ENCODE results near the gene RGL1.

The RGL1 gene

DNA sequence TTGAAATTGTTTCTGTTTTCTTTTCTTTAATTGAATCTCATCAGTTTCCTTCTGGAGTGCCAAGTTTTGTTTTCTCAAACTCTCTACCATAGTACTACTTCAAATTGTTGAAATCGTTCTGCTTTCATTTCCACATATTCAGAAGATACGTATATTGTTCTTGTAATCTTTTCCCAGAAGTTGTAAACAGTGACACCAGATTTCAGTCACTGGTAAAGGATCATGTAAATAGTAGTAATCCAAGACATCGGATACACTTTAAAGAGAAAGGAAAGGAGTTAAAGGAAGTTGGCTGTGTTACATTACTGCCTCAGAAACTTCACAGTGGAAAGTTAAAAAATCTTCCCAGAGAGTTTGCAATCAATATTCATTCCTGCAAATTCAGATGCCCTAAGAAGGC, 67.5 kb downstream of the RGL1 start:
- no peaks in the 10 kb centered on the region for H3K9me3 ChIP-seq (ENCODE audit: control insufficient read depth, insufficient read depth, low read length)
- H3K4me3 ChIP-seq (ENCODE audit: low read length) = no peak overlapping the region
- no peaks in the 10 kb centered on the region for H3K36me3 ChIP-seq (ENCODE audit: control insufficient read depth, low read length)
- H3K27ac ChIP-seq (ENCODE audit: low read depth, low read length) = no peak overlapping the region
- TF ChIP-seq, protein P1, sequence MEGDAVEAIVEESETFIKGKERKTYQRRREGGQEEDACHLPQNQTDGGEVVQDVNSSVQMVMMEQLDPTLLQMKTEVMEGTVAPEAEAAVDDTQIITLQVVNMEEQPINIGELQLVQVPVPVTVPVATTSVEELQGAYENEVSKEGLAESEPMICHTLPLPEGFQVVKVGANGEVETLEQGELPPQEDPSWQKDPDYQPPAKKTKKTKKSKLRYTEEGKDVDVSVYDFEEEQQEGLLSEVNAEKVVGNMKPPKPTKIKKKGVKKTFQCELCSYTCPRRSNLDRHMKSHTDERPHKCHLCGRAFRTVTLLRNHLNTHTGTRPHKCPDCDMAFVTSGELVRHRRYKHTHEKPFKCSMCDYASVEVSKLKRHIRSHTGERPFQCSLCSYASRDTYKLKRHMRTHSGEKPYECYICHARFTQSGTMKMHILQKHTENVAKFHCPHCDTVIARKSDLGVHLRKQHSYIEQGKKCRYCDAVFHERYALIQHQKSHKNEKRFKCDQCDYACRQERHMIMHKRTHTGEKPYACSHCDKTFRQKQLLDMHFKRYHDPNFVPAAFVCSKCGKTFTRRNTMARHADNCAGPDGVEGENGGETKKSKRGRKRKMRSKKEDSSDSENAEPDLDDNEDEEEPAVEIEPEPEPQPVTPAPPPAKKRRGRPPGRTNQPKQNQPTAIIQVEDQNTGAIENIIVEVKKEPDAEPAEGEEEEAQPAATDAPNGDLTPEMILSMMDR (IDR thresholded peaks at IDR 0.05; ENCODE audit: low read depth, low read length, poor library complexity, severe bottlenecking) = no peak
- TF ChIP-seq EZH2phosphoT487 (IDR thresholded peaks at IDR 0.05; ENCODE audit: borderline replicate concordance, low read length) = no peak
- H3F3A ChIP-seq (ENCODE audit: control insufficient read depth, insufficient read depth) = no peaks in the 10 kb centered on the region
- no peak overlapping the region for H3K4me2 ChIP-seq (ENCODE audit: low read length)
- H3K4me1 ChIP-seq (ENCODE audit: control insufficient read depth, low read length) = no peaks in the 10 kb centered on the region
- no peaks in the 10 kb centered on the region for H3K27me3 ChIP-seq (ENCODE audit: control insufficient read depth, low read length)
- H3K79me2 ChIP-seq (ENCODE audit: control insufficient read depth, low read length) = no peaks in the 10 kb centered on the region
- H4K20me1 ChIP-seq (ENCODE audit: control insufficient read depth, insufficient read depth, low read depth, low read length) = no peaks in the 10 kb centered on the region
- H3K9me2 ChIP-seq (replicated peaks; ENCODE audit: control insufficient read depth, low read length) = no peaks in the 10 kb centered on the region

DNA sequence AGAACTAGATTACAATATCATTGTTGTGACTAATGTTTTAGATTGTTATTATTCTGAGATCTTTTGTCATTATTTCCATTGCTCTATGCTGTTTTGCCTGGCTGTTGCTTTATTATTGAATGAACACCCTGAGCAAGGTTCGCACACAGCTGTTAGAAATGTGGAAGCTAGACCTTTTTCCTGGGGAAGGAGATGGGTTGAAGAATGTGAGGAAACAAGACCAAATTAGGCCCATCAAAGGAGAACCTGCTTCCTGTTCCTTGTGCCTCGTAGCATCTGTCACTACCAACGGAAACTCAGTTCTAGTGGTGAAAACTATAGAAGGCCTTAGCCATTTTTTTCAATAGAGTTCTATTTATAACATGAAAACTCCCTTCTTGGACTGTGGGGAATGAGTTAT, 68.7 kb downstream of the RGL1 start:
- no peaks in the 10 kb centered on the region for H3F3A ChIP-seq (ENCODE audit: control insufficient read depth, insufficient read depth)
- no peaks in the 10 kb centered on the region for H3K79me2 ChIP-seq (ENCODE audit: control insufficient read depth, low read length)
- H3K4me1 ChIP-seq (ENCODE audit: control insufficient read depth, low read length) = no peaks in the 10 kb centered on the region
- no peaks in the 10 kb centered on the region for H4K20me1 ChIP-seq (ENCODE audit: control insufficient read depth, insufficient read depth, low read depth, low read length)
- TF ChIP-seq, protein P1 (IDR thresholded peaks at IDR 0.05; ENCODE audit: low read depth, low read length, poor library complexity, severe bottlenecking) = no peak
- TF ChIP-seq EZH2phosphoT487 (IDR thresholded peaks at IDR 0.05; ENCODE audit: borderline replicate concordance, low read length) = no peak
- H3K4me2 ChIP-seq (ENCODE audit: low read length) = no peak overlapping the region
- no peak overlapping the region for H3K27ac ChIP-seq (ENCODE audit: low read depth, low read length)
- no peak overlapping the region for H3K4me3 ChIP-seq (ENCODE audit: low read length)
- no peaks in the 10 kb centered on the region for H3K9me3 ChIP-seq (ENCODE audit: control insufficient read depth, insufficient read depth, low read length)
- no peaks in the 10 kb centered on the region for H3K27me3 ChIP-seq (ENCODE audit: control insufficient read depth, low read length)
- H3K36me3 ChIP-seq (ENCODE audit: control insufficient read depth, low read length) = no peaks in the 10 kb centered on the region
- no peaks in the 10 kb centered on the region for H3K9me2 ChIP-seq (replicated peaks; ENCODE audit: control insufficient read depth, low read length)

DNA sequence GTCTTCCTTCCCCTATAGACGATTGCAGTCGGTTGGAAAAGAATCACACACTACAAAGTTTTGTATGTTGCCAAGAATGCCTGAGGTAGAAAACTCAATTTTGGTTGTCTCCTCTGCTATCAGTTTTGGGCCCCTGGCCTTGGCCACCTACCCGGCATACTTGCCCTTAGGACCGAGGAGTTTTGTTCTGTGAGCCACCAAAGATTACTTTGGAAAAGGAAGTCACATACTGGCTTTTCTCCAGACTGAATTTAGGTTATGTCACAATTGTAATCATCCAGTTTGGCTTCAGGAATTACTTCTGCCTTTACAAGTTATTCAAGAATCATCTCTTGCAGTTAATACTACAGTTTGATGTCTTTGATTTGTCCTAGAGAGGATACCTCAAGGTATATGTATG, 71.4 kb downstream of the RGL1 start:
- no peaks in the 10 kb centered on the region for H3K36me3 ChIP-seq (ENCODE audit: control insufficient read depth, low read length)
- no peaks in the 10 kb centered on the region for H3K79me2 ChIP-seq (ENCODE audit: control insufficient read depth, low read length)
- H3K4me1 ChIP-seq (ENCODE audit: control insufficient read depth, low read length) = no peaks in the 10 kb centered on the region
- no peaks in the 10 kb centered on the region for H4K20me1 ChIP-seq (ENCODE audit: control insufficient read depth, insufficient read depth, low read depth, low read length)
- H3K9me3 ChIP-seq (ENCODE audit: control insufficient read depth, insufficient read depth, low read length) = no peaks in the 10 kb centered on the region
- no peak overlapping the region for H3K4me2 ChIP-seq (ENCODE audit: low read length)
- H3F3A ChIP-seq (ENCODE audit: control insufficient read depth, insufficient read depth) = no peaks in the 10 kb centered on the region
- TF ChIP-seq, protein P1 (IDR thresholded peaks at IDR 0.05; ENCODE audit: low read depth, low read length, poor library complexity, severe bottlenecking) = no peak
- no peak for TF ChIP-seq EZH2phosphoT487 (IDR thresholded peaks at IDR 0.05; ENCODE audit: borderline replicate concordance, low read length)
- no peaks in the 10 kb centered on the region for H3K9me2 ChIP-seq (replicated peaks; ENCODE audit: control insufficient read depth, low read length)
- H3K27me3 ChIP-seq (ENCODE audit: control insufficient read depth, low read length) = no peaks in the 10 kb centered on the region
- H3K4me3 ChIP-seq (ENCODE audit: low read length) = no peak overlapping the region
- no peak overlapping the region for H3K27ac ChIP-seq (ENCODE audit: low read depth, low read length)

All from DOHH2 (cell line).